HEK293 (cell line): ENCODE data around the gene SPECC1.
"Not testable (repeated sequence)": the region's sequence is repeated elsewhere in the genome, so short reads cannot be mapped to it uniquely, and the experiment has no call there.

Source experiments
- CTCF ChIA-PET: fragments of 350-600 bp; formaldehyde crosslinking; extraction: SDS; loops from one replicate; lab custom pipeline; 2021; ENCODE audit warnings: antibody characterized with exemption; lab: Yijun Ruan, JAX
- POLR2A ChIA-PET: fragments of 300-600 bp; formaldehyde crosslinking; extraction: SDS; loops from one replicate; lab custom pipeline; 2020; ENCODE audit warnings: antibody characterized with exemption, inconsistent platforms; lab: Yijun Ruan, JAX
- H3K27ac ChIP-seq: fragments of 200-500 bp; sonication (Bioruptor generic); 2 replicates; pipeline ENCODE4 v1.5.1; 2014; ENCODE audit warnings: low read depth, low read length, control low read depth, inconsistent platforms; ENCODE audit errors: extremely low read depth
- H3K36me3 ChIP-seq, 2 experiments: fragments of 200-500 bp in 1 of 2; sonication (Bioruptor generic) in 1 of 2; 1 replicate in 1 of 2; 2 replicates in 1 of 2; pipeline ENCODE4 v1.5.1; 2014 to 2017; ENCODE audit warnings: inconsistent platforms in 2 of 2, low read length in 2 of 2; ENCODE audit not compliant: control insufficient read depth in 2 of 2, insufficient read depth in 1 of 2
- H3K4me1 ChIP-seq: fragments of 200-500 bp; sonication (Bioruptor generic); 2 replicates; pipeline ENCODE4 v1.5.1; 2014; ENCODE audit warnings: mild to moderate bottlenecking, low read length, inconsistent platforms; ENCODE audit not compliant: control insufficient read depth, insufficient read depth
- H3K4me3 ChIP-seq: 2 replicates; pipeline ENCODE4 v1.5.1; 2011; ENCODE audit warnings: low read depth, mild to moderate bottlenecking, control low read depth, low read length, moderate library complexity
- H3K9me3 ChIP-seq: fragments of 200-500 bp; sonication (Bioruptor generic); 2 replicates; pipeline ENCODE4 v1.5.1; 2014; ENCODE audit warnings: low read depth, low read length, inconsistent platforms; ENCODE audit not compliant: control insufficient read depth, insufficient read depth
- GLI4 ChIP-seq: fragments of 450-650 bp; formaldehyde crosslinking; IDR thresholded peaks from 2 replicates; pipeline ENCODE4 v1.5.1; 2016; ENCODE audit warnings: missing biosample characterization, missing genetic modification characterization
- KLF16 ChIP-seq: fragments of 450-650 bp; formaldehyde crosslinking; IDR thresholded peaks from 2 replicates; pipeline ENCODE4 v1.5.1; 2017; ENCODE audit warnings: missing biosample characterization, missing genetic modification characterization
- OVOL3 ChIP-seq: fragments of 450-650 bp; formaldehyde crosslinking; IDR thresholded peaks from 2 replicates; pipeline ENCODE4 v1.5.1; 2016; ENCODE audit warnings: missing biosample characterization, missing genetic modification characterization
- RBAK ChIP-seq: fragments of 450-650 bp; formaldehyde crosslinking; IDR thresholded peaks from 2 replicates; pipeline ENCODE4 v1.5.1; 2016; ENCODE audit warnings: missing biosample characterization, missing genetic modification characterization
- ZBTB17 ChIP-seq: fragments of 450-650 bp; formaldehyde crosslinking; IDR thresholded peaks from 2 replicates; pipeline ENCODE4 v1.5.1; 2016; ENCODE audit warnings: missing biosample characterization, missing genetic modification characterization
- ZNF133 ChIP-seq: fragments of 450-650 bp; formaldehyde crosslinking; IDR thresholded peaks from 2 replicates; pipeline ENCODE4 v1.5.1; 2016; ENCODE audit warnings: missing biosample characterization, missing genetic modification characterization
- ZNF221 ChIP-seq: fragments of 450-650 bp; formaldehyde crosslinking; IDR thresholded peaks from 2 replicates; pipeline ENCODE4 v1.5.1; 2017; ENCODE audit warnings: missing biosample characterization, missing genetic modification characterization, borderline replicate concordance
- ZNF24 ChIP-seq: fragments of 450-650 bp; formaldehyde crosslinking; IDR thresholded peaks from 2 replicates; pipeline ENCODE4 v1.5.1; 2016; ENCODE audit warnings: missing biosample characterization, missing genetic modification characterization
- ZNF354C ChIP-seq: fragments of 450-650 bp; formaldehyde crosslinking; IDR thresholded peaks from 2 replicates; pipeline ENCODE4 v1.5.1; 2016; ENCODE audit warnings: missing biosample characterization, missing genetic modification characterization, low read depth, borderline replicate concordance
- ZNF449 ChIP-seq: fragments of 450-650 bp; formaldehyde crosslinking; IDR thresholded peaks from 2 replicates; pipeline ENCODE4 v1.5.1; 2017; ENCODE audit warnings: missing biosample characterization, mild to moderate bottlenecking, missing genetic modification characterization, moderate library complexity
- ZNF558 ChIP-seq: fragments of 450-650 bp; formaldehyde crosslinking; IDR thresholded peaks from 2 replicates; pipeline ENCODE4 v1.5.1; 2016; ENCODE audit warnings: missing biosample characterization, missing genetic modification characterization
- ZNF571 ChIP-seq: fragments of 450-650 bp; formaldehyde crosslinking; IDR thresholded peaks from 2 replicates; pipeline ENCODE4 v1.5.0; 2017; ENCODE audit warnings: missing biosample characterization, missing genetic modification characterization
- ZNF600 ChIP-seq: fragments of 450-650 bp; formaldehyde crosslinking; IDR thresholded peaks from 2 replicates; pipeline ENCODE4 v1.5.1; 2016; ENCODE audit warnings: missing biosample characterization, missing genetic modification characterization
- ZNF621 ChIP-seq: fragments of 450-650 bp; formaldehyde crosslinking; IDR thresholded peaks from 2 replicates; pipeline ENCODE4 v1.5.1; 2017; ENCODE audit warnings: missing biosample characterization, missing genetic modification characterization
- ZNF747 ChIP-seq: fragments of 450-650 bp; formaldehyde crosslinking; IDR thresholded peaks from 2 replicates; pipeline ENCODE4 v1.5.1; 2016; ENCODE audit warnings: missing biosample characterization, missing genetic modification characterization
- ZNF76 ChIP-seq: fragments of 450-650 bp; formaldehyde crosslinking; IDR thresholded peaks from 2 replicates; pipeline ENCODE4; 2016; ENCODE audit warnings: low read depth, missing biosample characterization, missing genetic modification characterization, borderline replicate concordance
- TF ChIP-seq, protein P1 (sequence below): fragments of 450-650 bp; formaldehyde crosslinking; IDR thresholded peaks from 2 replicates; pipeline ENCODE4 v1.5.1; 2016; ENCODE audit warnings: missing biosample characterization, missing genetic modification characterization
- TF ChIP-seq, protein P2 (sequence below): fragments of 450-650 bp; formaldehyde crosslinking; IDR thresholded peaks from 2 replicates; pipeline ENCODE4 v1.5.1; 2016; ENCODE audit warnings: missing biosample characterization, missing genetic modification characterization
- TF ChIP-seq, protein P3 (sequence below): fragments of 450-650 bp; formaldehyde crosslinking; IDR thresholded peaks from 2 replicates; pipeline ENCODE4 v1.5.1; 2016; ENCODE audit warnings: missing biosample characterization, missing genetic modification characterization

Gene SPECC1

DNA sequence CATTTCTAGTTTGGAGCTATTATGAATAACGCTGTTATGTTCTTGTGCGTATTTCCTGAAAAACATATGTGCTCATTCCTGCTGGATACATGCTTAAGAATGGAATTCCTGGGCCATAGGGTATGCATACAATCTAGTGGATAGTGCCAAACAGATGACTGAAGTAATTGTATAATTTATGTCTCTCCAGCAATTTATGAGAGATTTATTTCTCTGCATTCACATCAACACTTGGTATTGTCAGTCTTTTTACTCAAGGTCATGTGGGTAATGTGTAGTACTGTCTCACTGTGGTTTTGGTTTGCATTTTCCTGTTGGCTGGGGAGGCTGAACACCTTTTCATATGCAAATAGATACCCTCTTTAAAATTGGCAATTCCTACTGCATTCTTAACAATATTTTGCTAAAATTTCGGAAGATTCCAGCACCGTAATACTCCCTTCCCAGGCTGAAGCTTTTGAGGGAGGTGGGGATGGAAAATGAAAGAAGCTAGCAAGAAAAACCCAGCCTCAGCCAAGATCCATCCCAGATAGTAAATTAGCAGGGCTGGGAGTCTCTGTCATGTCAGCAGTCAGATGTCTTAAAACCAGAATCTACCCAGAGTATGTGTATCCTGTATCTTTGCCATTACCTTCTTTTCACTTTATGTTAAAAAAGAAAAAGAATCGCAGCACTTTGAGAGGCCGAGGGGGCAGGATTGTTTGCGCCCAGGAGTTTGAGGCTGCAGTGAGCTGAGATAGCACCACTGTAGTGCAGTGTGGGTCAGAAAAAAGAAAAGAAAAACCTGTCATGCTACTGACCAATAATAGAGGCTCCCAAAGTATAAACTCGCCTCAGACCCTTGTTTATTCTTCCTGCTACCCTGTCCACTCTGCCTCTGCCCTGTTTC is 253.3 kb downstream of the SPECC1 start:
- H3K4me1 ChIP-seq, result peaks cover 9% of the 10 kb centered on the region
- POLR2A ChIA-PET, result no interaction called here
- H3K27ac ChIP-seq, result no peak overlapping the region
- peaks cover 22 to 26% of the 10 kb centered on the region in 2 experiments for H3K36me3 ChIP-seq
- H3K9me3 ChIP-seq, result no peaks in the 10 kb centered on the region
- TF ChIP-seq ZNF76 (tag by site-specific recombination) (no peak), ZNF747 (tag by site-specific recombination) (no peak), ZNF600 (no peak), OVOL3 (tag by site-specific recombination) (no peak), RBAK (no peak), KLF16 (no peak), ZNF133 (tag by site-specific recombination) (no peak), GLI4 (tag by site-specific recombination) (no peak), ZNF24 (tag by site-specific recombination) (no peak)
- TF ChIP-seq, protein P1, sequence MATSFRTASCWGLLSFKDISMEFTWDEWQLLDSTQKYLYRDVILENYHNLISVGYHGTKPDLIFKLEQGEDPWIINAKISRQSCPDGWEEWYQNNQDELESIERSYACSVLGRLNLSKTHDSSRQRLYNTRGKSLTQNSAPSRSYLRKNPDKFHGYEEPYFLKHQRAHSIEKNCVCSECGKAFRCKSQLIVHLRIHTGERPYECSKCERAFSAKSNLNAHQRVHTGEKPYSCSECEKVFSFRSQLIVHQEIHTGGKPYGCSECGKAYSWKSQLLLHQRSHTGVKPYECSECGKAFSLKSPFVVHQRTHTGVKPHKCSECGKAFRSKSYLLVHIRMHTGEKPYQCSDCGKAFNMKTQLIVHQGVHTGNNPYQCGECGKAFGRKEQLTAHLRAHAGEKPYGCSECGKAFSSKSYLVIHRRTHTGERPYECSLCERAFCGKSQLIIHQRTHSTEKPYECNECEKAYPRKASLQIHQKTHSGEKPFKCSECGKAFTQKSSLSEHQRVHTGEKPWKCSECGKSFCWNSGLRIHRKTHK, result no peak
- TF ChIP-seq, protein P2, sequence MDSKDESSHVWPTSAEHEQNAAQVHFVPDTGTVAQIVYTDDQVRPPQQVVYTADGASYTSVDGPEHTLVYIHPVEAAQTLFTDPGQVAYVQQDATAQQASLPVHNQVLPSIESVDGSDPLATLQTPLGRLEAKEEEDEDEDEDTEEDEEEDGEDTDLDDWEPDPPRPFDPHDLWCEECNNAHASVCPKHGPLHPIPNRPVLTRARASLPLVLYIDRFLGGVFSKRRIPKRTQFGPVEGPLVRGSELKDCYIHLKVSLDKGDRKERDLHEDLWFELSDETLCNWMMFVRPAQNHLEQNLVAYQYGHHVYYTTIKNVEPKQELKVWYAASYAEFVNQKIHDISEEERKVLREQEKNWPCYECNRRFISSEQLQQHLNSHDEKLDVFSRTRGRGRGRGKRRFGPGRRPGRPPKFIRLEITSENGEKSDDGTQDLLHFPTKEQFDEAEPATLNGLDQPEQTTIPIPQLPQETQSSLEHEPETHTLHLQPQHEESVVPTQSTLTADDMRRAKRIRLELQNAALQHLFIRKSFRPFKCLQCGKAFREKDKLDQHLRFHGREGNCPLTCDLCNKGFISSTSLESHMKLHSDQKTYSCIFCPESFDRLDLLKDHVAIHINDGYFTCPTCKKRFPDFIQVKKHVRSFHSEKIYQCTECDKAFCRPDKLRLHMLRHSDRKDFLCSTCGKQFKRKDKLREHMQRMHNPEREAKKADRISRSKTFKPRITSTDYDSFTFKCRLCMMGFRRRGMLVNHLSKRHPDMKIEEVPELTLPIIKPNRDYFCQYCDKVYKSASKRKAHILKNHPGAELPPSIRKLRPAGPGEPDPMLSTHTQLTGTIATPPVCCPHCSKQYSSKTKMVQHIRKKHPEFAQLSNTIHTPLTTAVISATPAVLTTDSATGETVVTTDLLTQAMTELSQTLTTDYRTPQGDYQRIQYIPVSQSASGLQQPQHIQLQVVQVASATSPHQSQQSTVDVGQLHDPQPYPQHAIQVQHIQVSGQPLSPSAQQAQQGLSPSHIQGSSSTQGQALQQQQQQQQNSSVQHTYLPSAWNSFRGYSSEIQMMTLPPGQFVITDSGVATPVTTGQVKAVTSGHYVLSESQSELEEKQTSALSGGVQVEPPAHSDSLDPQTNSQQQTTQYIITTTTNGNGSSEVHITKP (tag by site-specific recombination), result no peak
- H3K4me3 ChIP-seq, result no peak overlapping the region
- CTCF ChIA-PET, result interaction anchor here (0.6 kb wide), 1 partner anchor 42 kb away, joined by 3 read pairs; no protein-coding TSS in a partner anchor

- POLR2A ChIA-PET, CTCF ChIA-PET, H3K9me3 ChIP-seq, H3K27ac ChIP-seq, H3K4me3 ChIP-seq: not testable (repeated sequence)
- H3K36me3 ChIP-seq, result peaks cover 20 to 22% of the 10 kb centered on the region in 2 experiments
- H3K4me1 ChIP-seq, result peaks cover 14% of the 10 kb centered on the region
Observed at GRCh38 chr17:20263115-20263433, 253.9 kb downstream of the SPECC1 start.

GRCh38 chr17:20263595-20263994 is 254.4 kb downstream of the SPECC1 start:
- H3K27ac ChIP-seq, result no peak overlapping the region
- POLR2A ChIA-PET, result no interaction called here
- peaks cover 15 to 18% of the 10 kb centered on the region in 2 experiments for H3K36me3 ChIP-seq
- CTCF ChIA-PET, result interaction anchor here (0.7 kb wide), 1 partner anchor 581 kb away, joined by 3 read pairs; no protein-coding TSS in a partner anchor
- no peaks in the 10 kb centered on the region for H3K9me3 ChIP-seq
- peaks cover 14% of the 10 kb centered on the region for H3K4me1 ChIP-seq
- no peak overlapping the region for H3K4me3 ChIP-seq
- TF ChIP-seq ZNF221 (no peak), ZBTB17 (tag by site-specific recombination) (peak; percentile 39; the same call in 1 of the 2 replicates)

DNA sequence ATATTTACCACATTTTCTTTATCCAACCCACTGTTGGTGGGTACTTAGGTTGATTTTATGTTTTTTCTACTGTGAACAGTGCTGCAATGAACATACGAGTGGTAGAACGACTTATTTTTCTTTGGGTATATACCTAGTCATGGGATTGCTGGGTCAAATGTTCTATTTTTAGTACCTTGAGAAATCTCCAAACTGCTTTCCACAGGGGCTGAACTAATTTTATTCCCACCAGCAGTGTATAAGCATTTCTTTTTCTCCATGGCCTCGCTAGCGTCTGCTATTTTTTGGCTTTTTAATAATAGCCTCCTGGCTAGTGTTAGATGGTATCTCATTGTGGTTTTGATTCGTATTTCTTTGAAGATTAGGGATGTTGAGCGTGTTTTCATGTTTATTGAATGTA is 255.8 kb downstream of the SPECC1 start:
- H3K27ac ChIP-seq, result no peak overlapping the region
- no peaks in the 10 kb centered on the region for H3K9me3 ChIP-seq
- peaks cover 14% of the 10 kb centered on the region for H3K4me1 ChIP-seq
- no peak overlapping the region for H3K4me3 ChIP-seq
- CTCF ChIA-PET, result no interaction called here
- peaks cover 6 to 11% of the 10 kb centered on the region in 2 experiments for H3K36me3 ChIP-seq
- POLR2A ChIA-PET, result no interaction called here
- no peak for TF ChIP-seq ZNF354C
- TF ChIP-seq ZNF558 (tag by site-specific recombination), result no peak
- TF ChIP-seq, protein P3, sequence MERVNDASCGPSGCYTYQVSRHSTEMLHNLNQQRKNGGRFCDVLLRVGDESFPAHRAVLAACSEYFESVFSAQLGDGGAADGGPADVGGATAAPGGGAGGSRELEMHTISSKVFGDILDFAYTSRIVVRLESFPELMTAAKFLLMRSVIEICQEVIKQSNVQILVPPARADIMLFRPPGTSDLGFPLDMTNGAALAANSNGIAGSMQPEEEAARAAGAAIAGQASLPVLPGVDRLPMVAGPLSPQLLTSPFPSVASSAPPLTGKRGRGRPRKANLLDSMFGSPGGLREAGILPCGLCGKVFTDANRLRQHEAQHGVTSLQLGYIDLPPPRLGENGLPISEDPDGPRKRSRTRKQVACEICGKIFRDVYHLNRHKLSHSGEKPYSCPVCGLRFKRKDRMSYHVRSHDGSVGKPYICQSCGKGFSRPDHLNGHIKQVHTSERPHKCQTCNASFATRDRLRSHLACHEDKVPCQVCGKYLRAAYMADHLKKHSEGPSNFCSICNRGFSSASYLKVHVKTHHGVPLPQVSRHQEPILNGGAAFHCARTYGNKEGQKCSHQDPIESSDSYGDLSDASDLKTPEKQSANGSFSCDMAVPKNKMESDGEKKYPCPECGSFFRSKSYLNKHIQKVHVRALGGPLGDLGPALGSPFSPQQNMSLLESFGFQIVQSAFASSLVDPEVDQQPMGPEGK, result no peak
- no peak for TF ChIP-seq ZNF571 (tag by site-specific recombination)
- TF ChIP-seq ZNF449, result no peak
- TF ChIP-seq ZNF600, result no peak
- no peak for TF ChIP-seq ZNF621 (tag by site-specific recombination)
